Hepatic stellate cell (primary cell): ENCODE measurements around the gene SCTR.

Experiments used
- DNase-seq: peaks from one replicate; pipeline ENCODE4 v3.0.0; 2011; ENCODE audit warnings: low spot score

SCTR gene

DNA sequence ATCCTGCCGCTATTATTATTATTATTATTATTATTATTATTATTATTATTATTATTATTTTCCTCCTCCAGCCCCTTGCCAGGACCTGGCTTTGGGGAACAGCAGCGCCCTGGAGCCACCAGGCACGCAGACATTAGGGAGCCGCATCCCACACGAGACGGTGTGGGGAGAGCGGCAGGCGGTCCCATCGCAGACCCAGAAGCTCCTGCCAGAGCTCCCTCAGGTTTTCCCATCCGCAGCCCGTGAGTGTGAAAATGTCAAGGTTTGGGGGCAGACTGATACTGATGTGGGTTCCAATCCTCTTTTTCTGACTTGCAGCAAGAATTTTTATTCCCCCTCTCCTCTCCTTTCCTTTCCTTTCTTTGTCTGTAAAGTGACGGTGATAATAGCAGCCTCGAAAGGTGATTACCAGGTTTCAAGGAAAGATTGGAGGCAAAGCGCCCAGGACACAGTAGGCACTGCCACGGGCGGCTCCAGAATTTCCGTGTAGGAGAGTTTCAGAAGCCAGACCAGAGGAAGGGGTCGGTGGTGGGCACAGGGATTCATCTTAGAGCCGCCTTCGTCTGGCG, 816 bp downstream of the SCTR start:
- DNase-seq = no peak

DNA sequence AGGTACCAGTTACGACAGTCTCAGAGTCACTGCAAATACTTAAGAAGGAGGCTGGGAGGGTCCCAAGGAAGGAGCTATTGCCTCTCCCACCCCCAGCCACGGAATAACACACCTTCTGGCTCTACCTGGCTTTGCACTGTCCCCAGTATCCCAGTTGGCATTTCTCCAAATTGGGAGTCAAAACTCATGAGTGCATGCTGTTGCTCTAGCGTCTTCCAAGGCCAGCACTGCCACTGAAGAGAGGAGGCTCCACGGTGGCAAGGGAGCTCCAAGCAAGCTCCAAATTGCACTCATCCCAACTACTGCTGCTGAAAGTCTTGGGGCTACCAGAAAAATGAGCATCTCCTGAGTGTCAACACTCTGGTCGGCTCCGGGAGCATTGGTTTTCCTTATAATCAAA, 1.6 kb downstream of the SCTR start:
- no peak for DNase-seq

DNA sequence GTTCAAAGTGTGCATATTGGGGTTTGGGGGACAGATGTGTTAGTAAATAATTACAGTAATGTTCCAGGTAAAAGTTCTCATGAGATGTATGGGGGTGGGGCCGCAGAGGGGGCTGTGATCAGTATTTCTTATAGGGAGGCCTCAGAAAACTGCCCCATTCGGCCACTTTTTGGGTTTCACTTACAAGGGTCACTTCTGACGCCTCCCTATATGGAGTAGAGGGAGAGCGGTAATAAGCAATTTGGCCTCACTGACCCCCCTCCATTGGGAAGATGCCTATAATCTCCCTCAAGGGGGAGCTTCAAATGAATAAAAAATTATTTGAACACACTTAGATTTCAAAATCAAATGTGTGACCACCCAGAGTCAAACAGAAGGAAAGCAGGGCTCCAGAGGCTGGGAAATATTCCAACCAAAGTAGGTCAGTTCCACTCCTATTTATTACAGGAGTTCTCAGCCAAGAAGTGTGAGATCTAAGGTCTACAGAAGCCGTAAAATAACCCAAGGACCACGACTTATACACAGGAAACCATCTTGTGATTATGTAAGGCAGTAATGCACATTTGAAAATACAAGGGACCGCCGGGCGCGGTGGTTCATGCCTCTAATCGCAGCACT, 2.7 kb downstream of the SCTR start:
- no peak for DNase-seq

DNA sequence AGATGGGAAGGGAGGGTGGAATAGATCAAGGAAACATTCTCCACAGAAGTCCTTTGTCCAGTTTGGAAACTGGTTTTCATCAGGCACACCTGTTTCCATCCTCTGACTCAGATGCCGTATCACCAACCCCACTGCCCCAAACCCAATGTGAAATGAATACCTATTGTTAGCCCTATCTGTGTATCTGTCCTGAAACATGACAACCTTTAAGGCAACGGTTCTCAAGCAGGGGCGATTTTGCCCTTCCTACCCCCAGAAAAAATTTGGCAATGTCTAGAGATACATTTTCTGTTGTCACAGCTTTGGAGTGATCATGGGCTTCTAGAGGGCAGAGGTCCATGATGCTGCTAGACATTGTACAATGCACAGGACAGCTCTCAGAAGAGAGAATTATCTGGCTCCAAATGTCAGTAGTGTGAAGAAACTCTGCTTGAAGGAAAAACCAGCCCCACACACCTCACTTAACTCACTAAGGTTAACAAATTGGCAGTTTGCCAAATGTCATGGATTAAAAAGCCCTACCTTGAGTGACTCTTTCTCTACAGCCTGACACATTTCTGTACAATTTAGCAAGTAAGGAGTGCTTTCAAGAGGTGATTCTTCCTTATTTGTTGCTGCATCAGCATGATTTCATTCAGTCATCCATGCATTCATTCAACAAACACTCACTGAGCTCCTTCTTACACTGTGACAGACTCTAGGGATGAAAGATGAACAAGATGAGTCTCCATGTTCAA, 3.4 kb downstream of the SCTR start:
- DNase-seq = no peak

DNA sequence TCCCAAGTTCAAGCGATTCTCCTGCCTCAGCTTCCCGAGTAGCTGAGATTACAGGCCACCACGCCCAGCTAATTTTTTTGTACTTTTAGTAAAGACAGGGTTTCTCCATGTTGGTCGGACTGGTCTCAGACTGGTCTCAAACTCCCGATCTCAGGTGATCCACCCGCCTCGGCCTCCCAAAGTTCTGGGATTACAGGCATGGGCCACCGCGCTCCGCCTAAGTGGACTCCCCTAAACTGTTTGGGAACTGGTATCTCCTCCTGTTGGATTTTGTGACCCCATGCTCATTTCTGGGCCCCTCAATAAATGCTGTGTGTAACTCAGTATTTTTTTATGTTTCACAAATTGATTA, 5.2 kb downstream of the SCTR start:
- DNase-seq = no peak

DNA sequence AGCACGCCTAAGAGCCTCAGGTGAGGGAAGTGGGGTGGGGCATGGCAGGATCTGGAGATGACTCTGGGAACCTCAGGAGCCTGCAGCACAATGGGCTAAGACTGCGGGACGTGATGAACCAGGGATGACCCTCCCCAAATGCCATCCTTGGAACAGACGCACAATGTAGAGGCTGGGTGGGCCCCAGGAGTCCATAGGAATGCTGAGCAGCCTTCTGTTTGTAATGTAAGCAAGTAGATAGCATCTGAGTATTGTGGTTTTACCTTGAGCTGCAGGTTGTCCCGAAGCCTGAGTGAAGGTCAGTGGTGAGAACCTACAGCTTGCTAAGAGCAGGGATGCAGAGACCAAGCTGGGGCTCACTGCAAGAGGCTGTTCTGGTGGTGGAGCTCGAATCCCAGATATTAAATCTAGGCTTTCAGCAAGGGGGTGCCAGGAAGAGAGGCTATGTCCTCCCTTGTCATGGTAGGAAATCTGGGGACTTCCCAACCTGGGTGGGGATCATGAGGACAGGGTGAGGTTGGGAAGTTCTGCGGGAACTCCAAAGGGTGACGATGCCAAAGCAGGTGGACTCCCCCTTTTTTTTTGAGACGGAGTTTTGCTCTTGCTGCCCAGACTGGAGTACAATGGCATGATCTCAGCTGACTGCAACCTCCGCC, 5.8 kb downstream of the SCTR start:
- no peak for DNase-seq

DNA sequence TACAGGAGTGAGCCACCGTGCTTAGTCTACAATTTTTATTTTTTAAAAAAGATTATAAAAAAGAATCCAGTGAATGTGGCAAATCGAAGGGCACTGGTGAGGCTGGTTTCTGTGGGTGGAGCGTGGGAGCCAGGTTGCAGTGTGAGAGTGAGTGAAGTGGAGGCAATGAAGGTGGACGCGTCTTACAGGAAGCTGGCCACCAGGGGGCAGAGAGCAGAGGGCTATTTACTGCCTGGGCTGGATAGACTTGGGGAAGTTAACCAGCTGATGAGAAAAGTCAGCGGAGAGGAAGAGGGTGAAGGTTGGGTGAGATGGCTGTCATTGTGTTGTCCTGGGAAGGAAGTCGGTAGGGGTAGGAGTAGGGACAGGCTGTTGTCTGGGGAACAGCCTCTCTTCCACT, 6.8 kb downstream of the SCTR start:
- peak; percentile 36 for DNase-seq

DNA sequence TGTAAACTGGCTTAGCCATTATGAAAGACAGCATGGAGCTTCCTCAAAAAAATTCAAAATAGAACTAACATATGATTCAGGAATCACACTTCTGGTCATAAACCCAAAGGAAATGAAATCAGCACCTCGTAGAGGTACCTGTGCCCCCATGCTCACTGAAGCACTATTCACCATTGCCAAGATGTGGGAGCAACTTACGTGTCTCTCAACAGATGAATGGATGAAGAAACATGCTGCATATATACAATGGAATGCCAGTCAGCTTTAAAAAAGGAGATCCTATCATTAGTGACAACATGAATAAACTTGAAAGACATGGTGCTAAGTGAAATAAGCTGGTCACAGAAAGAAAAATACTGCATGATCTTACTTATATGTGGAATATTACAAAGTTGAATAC, 8.2 kb downstream of the SCTR start:
- no peak for DNase-seq

DNA sequence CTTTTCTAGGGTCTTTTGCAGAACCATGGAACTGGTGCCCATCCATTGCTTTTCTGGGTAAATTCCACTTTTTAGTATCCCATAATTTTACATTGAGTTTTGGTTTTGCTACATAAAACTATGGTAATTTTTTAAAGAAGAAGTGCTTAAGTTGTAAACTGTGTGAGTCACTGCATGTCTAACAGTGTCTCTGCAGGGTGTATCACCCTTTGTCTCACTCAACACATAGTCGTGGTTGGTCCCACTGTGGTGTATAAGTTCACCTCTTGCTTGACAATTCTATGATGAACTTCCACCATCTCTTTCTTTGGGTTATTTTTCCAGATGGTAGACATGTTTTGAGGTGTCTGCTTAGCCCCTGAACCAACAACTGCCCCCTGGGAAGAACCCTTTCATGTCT, 10.5 kb downstream of the SCTR start:
- DNase-seq = no peak

DNA sequence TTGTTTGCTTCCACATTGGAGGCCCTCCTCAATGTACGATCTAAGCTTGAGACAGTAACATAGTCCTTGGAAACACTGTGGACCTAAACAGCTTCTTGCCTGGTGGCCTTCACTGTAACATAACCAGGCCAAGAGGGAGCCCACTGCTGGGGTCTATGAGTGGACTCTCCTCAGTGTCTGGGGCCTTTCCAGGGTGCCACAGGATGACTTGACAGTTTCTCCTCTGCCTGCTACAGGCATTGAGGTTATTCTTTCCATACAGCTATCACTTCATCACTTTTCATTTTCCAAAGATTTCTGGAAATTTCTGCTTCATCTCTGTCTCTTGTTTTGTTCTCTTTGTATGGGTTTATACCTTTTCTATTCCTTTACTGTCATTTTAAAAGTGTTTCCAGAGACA, 11.3 kb downstream of the SCTR start:
- no peak for DNase-seq

DNA sequence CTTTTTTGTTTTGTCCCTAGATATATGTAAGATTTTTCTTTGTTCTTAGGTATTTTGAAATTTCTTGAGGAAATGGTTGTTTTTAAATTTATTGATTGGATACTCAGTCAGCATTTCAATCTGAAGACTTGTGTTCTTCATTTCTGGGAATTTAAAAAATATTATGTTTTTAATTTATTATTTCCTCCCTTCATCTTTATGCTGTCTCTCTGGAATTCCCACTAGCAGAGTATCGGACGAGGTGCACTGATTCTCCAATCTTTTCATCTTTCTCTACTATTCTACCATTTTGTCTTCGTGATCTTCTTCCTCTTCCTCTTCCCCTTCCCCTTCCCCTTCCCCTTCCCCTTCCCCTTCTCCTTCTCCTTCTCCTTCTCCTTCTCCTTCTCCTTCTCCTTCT, 12.3 kb downstream of the SCTR start:
- DNase-seq = no peak

DNA sequence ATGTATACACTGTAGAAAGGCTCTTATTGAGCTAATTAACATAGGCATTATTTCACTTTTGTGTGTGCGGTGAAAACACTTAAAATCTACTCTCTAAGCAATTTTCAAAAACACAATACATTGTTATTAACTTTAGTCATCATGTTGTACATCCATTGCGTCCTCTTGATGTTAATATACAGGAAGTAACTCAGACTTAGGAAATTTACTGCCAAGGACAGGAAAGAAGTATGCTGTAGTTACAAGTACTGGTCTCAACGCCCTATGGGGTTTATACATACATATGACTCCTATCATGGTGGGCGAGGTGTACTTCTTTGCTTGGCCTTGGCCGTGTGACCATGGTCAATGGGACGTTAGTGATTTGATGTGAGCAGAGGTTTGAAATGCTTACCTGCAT, 15.5 kb downstream of the SCTR start:
- no peak for DNase-seq

DNA sequence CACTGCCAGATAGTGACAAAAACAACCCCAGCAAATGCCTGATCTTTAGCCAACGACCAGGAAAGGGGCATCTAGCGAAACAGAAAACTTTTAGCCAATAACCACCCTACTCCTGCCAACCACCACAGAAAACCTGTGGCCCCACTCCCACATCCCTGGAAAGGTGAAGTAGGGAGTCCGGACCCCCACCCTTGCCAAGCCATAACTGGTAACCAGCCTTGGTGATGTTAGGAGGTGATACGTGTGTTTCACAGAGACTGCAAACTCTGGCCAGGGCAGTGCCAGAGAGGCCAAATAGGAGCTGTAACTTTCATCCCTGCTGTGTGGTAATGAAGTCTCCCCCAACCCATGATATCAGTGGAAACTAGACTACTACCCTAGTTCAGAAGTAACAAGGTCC, 27.6 kb downstream of the SCTR start:
- DNase-seq = no peak

DNA sequence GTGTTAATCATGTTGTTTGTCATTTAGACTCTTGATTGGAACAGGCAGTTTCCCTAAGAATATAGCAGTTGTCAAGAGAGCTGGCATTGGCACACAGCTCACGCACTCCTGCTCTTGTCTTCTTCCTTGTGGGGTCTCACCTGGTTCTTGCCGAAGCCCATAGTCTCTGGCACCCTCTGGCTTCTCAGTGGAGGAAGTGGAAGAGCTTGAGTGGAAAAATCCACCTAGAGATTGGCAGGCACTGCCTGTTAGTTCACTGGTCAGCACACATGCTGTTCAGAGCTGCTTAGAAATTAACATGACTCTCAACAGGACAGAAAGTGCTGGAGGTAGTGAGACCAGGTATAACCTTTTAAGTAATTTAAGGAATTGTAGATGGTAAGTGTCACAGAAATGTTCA, 28.3 kb downstream of the SCTR start:
- DNase-seq = no peak

DNA sequence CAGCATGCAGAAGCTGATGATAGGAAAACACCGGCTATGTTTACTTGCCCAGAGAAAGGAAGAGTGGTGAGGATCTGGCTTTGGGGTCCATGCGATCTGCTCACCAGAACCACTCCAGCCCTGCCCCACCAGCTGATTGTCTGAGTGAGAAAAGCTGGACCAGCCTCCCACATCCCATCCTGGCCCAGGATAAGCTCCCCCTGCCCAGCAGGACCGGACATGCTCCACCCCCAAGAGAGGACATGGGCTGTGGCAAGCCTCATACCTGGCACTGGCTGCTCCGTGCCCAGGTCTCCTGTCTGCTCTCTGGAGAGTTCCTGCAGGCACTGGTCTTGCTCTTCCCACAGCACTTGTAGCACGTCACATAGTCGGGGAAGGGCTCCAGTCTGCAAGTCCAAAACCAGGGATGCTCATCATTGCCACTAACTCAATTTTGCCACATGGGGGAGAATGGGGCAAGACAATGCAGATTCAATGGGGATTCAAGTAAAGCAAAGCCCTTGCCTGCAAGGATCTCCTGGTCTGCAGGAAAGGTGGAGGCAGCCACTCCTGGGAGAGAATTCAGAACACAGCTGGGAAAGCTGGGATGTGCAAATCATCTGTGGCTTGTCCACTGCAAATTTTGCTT, 30.0 kb downstream of the SCTR start:
- DNase-seq = no peak

DNA sequence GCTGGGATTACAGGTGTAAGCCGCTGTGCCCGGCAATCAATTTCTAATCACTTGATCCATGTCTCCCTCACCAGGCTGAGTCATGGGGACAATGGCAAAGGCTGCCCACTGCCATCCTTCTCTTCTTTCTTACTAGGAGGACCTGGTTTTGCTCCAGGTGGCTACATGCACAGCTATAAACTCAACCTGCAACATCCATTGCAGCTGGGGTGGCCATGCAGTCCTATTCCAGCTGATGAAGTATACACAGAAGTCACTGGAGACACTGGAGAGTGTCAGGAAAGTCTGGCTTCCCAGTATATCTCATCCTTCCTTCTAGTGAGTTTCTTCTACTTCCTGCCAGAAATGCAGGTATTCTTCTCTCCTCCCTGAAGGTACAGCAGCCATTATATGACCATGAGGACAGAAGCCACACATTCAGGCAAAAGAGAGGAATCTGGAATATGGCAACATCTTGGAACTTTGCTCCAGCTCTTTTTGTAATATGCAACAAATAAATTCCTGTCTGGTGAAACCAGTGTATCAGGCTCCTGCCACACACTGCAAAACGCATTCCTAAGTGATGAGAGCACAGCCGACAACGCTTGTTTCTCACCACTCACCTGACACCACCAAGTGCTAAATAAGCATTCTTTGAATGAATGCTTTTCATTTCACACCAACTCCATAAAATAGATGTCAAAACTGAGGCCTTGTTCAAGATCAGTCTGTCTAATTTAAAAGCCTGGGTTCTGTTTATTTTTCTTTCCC, 32.3 kb downstream of the SCTR start:
- peak; percentile 48 for DNase-seq

DNA sequence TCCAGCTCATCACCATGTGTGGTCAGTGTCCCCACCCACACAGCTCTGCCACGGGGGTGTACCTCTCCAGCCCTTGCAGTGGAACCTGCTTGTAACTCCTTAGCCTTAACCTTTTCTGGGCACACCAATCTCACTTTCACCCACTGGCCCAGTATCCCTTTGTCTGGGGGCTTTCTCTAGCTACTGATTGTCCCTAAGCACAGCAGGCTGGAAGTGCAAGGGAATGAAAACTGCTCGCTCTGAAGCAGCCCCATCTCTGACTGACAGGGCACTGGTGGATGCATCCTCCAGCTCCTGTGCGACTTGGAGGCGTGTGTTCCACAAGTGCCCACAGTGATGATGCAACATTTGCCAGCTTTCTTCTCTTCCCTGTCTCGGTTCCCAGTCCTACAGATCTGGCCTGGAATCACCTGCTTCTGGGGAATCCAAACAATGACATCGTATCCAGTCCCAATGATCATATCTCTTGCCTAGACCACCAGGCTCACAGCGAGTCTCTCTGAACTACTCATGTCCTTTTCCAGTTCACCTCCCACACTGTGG, 33.6 kb downstream of the SCTR start:
- DNase-seq = no peak

DNA sequence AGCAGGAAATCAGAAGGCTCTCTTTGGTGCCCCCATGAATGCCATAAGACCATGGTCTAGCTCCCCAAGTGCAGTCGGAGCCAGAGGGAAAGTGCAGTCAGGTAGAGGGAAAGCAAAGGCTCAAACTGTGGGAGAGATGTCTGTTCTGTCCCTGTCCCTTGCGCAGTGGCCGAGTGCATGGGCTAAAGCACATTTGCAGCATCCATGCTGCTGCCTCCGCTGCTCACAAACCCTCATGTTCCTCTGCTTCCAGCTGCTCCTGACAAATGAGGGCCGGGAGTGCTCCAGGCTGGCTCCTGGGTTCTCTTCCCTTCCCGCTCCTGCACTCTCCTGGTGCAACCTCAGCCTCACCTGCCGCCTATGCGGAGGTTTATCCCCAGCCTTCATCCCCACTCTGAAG, 34.2 kb downstream of the SCTR start:
- no peak for DNase-seq

DNA sequence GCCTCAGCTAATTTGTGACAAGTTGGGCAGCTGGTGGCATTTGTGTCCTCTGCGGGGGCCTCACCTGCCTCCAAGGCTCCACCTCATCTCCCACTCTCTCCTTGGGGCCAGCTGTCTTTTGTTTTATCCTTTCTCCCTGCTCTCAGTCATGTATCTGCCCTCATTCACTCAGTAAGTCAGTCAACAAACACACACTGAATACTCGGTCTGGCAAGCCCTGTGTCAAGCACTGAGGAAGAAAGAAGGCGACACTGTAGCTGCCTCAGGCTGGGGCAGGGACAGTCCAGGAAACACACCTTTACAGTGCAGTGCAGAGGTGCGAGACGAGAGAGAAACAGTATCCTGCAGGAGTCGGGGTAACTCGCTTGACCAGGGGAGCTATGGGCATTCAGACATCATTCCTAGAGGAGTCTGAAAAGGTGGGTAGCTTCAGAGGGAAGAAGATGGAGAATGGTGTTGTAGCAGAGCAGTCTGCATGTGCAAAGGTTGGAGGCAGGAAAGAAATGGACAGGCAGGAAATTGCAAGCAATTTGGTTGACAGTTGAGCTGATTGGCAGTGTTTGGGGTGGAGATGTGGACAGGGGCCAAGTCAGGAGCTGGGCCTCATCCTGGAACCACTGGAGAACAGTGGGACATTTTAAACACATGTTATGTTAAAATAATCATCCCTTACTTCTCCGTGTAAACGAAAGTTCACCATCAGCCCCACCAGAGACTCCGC, 34.9 kb downstream of the SCTR start:
- DNase-seq = no peak

DNA sequence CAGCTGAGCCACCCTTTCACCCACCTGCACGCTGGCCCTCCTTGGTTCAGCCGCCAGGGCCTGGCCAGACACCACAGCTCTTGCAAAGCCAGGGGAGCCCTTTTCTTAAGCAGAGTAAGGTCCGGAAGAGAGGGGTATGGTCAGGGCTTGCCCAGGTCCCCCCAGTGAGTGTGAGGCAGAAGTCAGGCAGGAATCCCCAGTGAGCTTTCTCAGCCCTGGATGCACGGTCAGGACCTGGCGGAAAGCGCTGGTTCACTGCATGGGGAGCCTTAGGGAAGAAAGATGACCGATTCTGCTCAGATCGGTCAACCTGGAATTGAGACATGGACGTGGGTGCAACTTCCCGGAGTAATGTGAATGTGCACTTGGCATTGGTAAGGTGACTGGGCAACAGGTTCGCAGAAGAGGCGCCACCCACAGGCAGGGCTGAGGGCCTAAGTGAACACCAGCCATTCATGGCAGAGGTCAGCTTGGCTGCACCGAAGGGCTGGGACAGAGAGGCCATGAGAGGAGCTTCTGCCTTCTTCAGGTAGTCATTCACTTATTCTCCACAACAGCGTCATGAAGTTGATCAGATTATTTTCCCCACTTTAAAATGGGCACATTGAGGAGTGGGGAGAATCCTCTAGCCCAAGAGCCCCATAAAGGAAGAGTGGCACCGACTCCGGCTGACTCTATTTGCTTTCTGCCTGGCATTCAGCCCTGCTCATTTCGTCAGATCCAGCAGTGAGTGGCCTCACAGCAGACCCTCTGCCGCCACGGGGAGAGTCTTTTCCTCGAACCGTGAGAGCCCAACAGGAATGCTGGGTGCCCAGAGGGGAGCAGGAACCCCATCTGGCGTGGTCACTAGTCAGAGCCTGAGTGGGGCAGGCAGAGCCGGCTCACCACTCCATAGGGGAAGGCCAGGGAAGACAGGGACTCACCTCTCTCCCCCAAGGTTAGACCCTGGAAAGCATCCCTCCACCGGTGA, 35.8 kb downstream of the SCTR start:
- DNase-seq = peak; percentile 0
